ENCODE data around the gene RBM17.
A peak's percentile ranks its signal among the peaks of the same experiment; 100 is the strongest.

The RBM17 gene

GRCh38 chr10:6074489-6075301 is 14.1 kb upstream of the RBM17 start:
- DNase-seq = no peak
- in situ Hi-C loops (cut with MboI; ENCODE audit: low pct_unique_long_range_greater_than_20kb, low sequenced_read_pairs) = no loop called here

- DNase-seq = no peak
- in situ Hi-C loops (cut with MboI; ENCODE audit: low pct_unique_long_range_greater_than_20kb, low sequenced_read_pairs) = no loop called here
Measured at GRCh38 chr10:6077071-6077675, 11.7 kb upstream of the RBM17 start.

GRCh38 chr10:6079044-6079443 is 9.8 kb upstream of the RBM17 start:
- in situ Hi-C loops (cut with MboI; ENCODE audit: low pct_unique_long_range_greater_than_20kb, low sequenced_read_pairs) = no loop called here

GRCh38 chr10:6080417-6080973 is 8.3 kb upstream of the RBM17 start:
- no peak for DNase-seq
- in situ Hi-C loops (cut with MboI; ENCODE audit: low pct_unique_long_range_greater_than_20kb, low sequenced_read_pairs) = no loop called here

More at GRCh38 chr10:6079044-6079443, 9.8 kb upstream of the RBM17 start:
- no peak for DNase-seq

GRCh38 chr10:6082496-6083395 is 6.1 kb upstream of the RBM17 start:
- in situ Hi-C loops (cut with MboI; ENCODE audit: low pct_unique_long_range_greater_than_20kb, low sequenced_read_pairs) = no loop called here
- no peak for DNase-seq

GRCh38 chr10:6083523-6084475 is 5.0 kb upstream of the RBM17 start:
- no peak for DNase-seq
- in situ Hi-C loops (cut with MboI; ENCODE audit: low pct_unique_long_range_greater_than_20kb, low sequenced_read_pairs) = no loop called here

GRCh38 chr10:6086375-6087233 is 2.2 kb upstream of the RBM17 start:
- in situ Hi-C loops (cut with MboI; ENCODE audit: low pct_unique_long_range_greater_than_20kb, low sequenced_read_pairs) = no loop called here
- peak; percentile 92 for DNase-seq

- DNase-seq = peak; percentile 45
- in situ Hi-C loops (cut with MboI; ENCODE audit: low pct_unique_long_range_greater_than_20kb, low sequenced_read_pairs) = no loop called here
Measured at GRCh38 chr10:6089334-6090219, 743 bp downstream of the RBM17 start.

GRCh38 chr10:6091630-6092029 is 2.8 kb downstream of the RBM17 start:
- DNase-seq = no peak
- in situ Hi-C loops (cut with MboI; ENCODE audit: low pct_unique_long_range_greater_than_20kb, low sequenced_read_pairs) = no loop called here

- in situ Hi-C loops (cut with MboI; ENCODE audit: low pct_unique_long_range_greater_than_20kb, low sequenced_read_pairs) = no loop called here
- no peak for DNase-seq
Measured at GRCh38 chr10:6092731-6093130, 3.9 kb downstream of the RBM17 start.

GRCh38 chr10:6095810-6096570 is 7.2 kb downstream of the RBM17 start:
- in situ Hi-C loops (cut with MboI; ENCODE audit: low pct_unique_long_range_greater_than_20kb, low sequenced_read_pairs) = no loop called here

GRCh38 chr10:6097063-6097462 is 8.2 kb downstream of the RBM17 start:
- in situ Hi-C loops (cut with MboI; ENCODE audit: low pct_unique_long_range_greater_than_20kb, low sequenced_read_pairs) = no loop called here
- DNase-seq = no peak

More at GRCh38 chr10:6095810-6096570, 7.2 kb downstream of the RBM17 start:
- DNase-seq = no peak

- no peak for DNase-seq
- in situ Hi-C loops (cut with MboI; ENCODE audit: low pct_unique_long_range_greater_than_20kb, low sequenced_read_pairs) = no loop called here
Measured at GRCh38 chr10:6098156-6098555, 9.3 kb downstream of the RBM17 start.

- no peak for DNase-seq
- in situ Hi-C loops (cut with MboI; ENCODE audit: low pct_unique_long_range_greater_than_20kb, low sequenced_read_pairs) = loop anchor here (10.0 kb wide), 1 partner anchor 304 kb away; no protein-coding TSS in a partner anchor
Measured at GRCh38 chr10:6100370-6100769, 11.5 kb downstream of the RBM17 start.

GRCh38 chr10:6101181-6101580 is 12.3 kb downstream of the RBM17 start:
- in situ Hi-C loops (cut with MboI; ENCODE audit: low pct_unique_long_range_greater_than_20kb, low sequenced_read_pairs) = loop anchor here (10.0 kb wide), 1 partner anchor 304 kb away; no protein-coding TSS in a partner anchor
- DNase-seq = no peak

- in situ Hi-C loops (cut with MboI; ENCODE audit: low pct_unique_long_range_greater_than_20kb, low sequenced_read_pairs) = loop anchor here (10.0 kb wide), 1 partner anchor 303 kb away; no protein-coding TSS in a partner anchor
- no peak for DNase-seq
Measured at GRCh38 chr10:6102128-6102527, 13.3 kb downstream of the RBM17 start.

Measured in KBM-7 (cell line).